Natural killer cell treated with Interleukin-12 subunit alpha and Interleukin-12 subunit beta and Interleukin-15 and Interleukin-18, amount 100 ng/mL, for 72 hours (primary cell): ENCODE measurements around the gene NPHS1. TPM values are rescaled to one million over a fixed set of nuclear protein-coding genes. Genes with fewer than 3 reads are reported as not detected.
A peak's percentile ranks its signal among the peaks of the same experiment; 100 is the strongest.
"Not testable (repeated sequence)": the region's sequence is repeated elsewhere in the genome, so short reads cannot be mapped to it uniquely, and the experiment has no call there.

Source experiments
- ATAC-seq, 2 donors: fragments of 150-1000 bp; cut with Tn5 transposase in 1 of 2; sonication (Bioruptor Pico), chemical (Tn5 transposase) in 1 of 2; 2 replicates each; pipeline ENCODE4 v1.10.0; 2021
- DNase-seq: peaks from one replicate; pipeline ENCODE4 v3.0.0; 2022; ENCODE audit warnings: low spot score
- H3K27ac Mint-ChIP-seq, 2 donors: 1 replicate in 1 of 2; 2 replicates in 1 of 2; pipeline ENCODE4 v1.8.0; 2022; ENCODE audit warnings: mixed read lengths in 2 of 2, mild to moderate bottlenecking in 1 of 2, moderate library complexity in 1 of 2
- H3K27me3 Mint-ChIP-seq, 2 donors: 1 replicate in 1 of 2; 2 replicates in 1 of 2; pipeline ENCODE4 v1.8.0; 2022; ENCODE audit warnings: mixed read lengths in 2 of 2
- H3K36me3 Mint-ChIP-seq: one replicate; pipeline ENCODE4 v1.8.0; 2022; ENCODE audit warnings: mixed read lengths
- H3K4me1 Mint-ChIP-seq, 2 donors: 1 replicate in 1 of 2; 2 replicates in 1 of 2; pipeline ENCODE4 v1.8.0; 2022; ENCODE audit warnings: low read depth in 2 of 2, mixed read lengths in 2 of 2, mild to moderate bottlenecking in 1 of 2
- H3K4me3 Mint-ChIP-seq: one replicate; pipeline ENCODE4 v1.8.0; 2022; ENCODE audit warnings: mixed read lengths
- H3K9me3 Mint-ChIP-seq: 2 replicates; pipeline ENCODE4 v1.8.0; 2022; ENCODE audit warnings: mixed read lengths
- total RNA-seq, 2 donors: library from RNA; stranded (reverse); gene quantifications; one replicate each; pipeline ENCODE4 v1.2.3, GENCODE V29; 2022

Gene NPHS1, protein sequence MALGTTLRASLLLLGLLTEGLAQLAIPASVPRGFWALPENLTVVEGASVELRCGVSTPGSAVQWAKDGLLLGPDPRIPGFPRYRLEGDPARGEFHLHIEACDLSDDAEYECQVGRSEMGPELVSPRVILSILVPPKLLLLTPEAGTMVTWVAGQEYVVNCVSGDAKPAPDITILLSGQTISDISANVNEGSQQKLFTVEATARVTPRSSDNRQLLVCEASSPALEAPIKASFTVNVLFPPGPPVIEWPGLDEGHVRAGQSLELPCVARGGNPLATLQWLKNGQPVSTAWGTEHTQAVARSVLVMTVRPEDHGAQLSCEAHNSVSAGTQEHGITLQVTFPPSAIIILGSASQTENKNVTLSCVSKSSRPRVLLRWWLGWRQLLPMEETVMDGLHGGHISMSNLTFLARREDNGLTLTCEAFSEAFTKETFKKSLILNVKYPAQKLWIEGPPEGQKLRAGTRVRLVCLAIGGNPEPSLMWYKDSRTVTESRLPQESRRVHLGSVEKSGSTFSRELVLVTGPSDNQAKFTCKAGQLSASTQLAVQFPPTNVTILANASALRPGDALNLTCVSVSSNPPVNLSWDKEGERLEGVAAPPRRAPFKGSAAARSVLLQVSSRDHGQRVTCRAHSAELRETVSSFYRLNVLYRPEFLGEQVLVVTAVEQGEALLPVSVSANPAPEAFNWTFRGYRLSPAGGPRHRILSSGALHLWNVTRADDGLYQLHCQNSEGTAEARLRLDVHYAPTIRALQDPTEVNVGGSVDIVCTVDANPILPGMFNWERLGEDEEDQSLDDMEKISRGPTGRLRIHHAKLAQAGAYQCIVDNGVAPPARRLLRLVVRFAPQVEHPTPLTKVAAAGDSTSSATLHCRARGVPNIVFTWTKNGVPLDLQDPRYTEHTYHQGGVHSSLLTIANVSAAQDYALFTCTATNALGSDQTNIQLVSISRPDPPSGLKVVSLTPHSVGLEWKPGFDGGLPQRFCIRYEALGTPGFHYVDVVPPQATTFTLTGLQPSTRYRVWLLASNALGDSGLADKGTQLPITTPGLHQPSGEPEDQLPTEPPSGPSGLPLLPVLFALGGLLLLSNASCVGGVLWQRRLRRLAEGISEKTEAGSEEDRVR (N-terminal part only)
- not detected for total RNA-seq

DNA sequence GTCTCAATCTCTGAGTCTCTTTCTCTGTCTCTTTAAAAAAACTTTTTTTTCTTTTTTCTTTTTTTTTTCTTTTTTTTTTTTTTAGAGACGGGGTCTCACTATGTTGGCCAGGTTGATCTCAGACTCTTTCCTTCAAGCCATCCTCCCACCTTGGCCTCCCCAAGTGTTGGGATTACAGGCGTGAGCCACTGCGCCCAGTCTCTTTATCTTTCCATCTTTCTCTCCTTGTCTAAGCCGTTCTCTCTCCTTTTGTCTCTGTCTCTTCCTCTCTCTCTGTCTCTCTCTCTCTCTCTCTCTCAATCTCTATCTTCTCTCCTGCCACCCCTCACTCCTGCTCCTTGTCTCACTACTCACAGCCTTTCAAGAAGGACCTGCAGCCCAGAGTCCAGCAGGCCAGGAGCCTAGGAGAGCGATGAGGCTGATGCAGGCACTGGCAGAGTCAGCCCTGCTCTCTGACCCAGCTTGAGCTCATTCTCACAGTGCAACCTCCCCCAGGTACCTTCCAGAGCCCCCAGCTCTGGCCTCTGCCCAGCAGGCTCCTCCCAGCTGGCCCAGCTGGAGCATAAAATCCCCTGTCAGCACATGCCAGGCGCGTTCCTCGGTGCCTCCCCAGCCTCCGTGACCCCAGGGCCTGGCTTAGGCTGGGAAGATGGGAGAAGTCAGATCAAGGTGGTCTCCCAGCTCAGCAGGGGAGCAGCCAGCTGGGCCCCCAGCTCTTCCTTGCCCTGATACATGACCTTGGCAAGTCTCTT lies at the start of gene NPHS1:
TSS of gene NPHS1 (minus strand) at position 476 of the 752 bp plus-strand sequence. CDS start 667 bp downstream, outside the sequence.
- H3K27me3 Mint-ChIP-seq: peaks cover 39 to 47% of the 10 kb centered on the region in 2 donors
- peaks cover 0 to 5% of the 10 kb centered on the region in 2 donors for H3K4me1 Mint-ChIP-seq
- H3K27ac Mint-ChIP-seq: no peak within 1 kb of the TSS

DNA sequence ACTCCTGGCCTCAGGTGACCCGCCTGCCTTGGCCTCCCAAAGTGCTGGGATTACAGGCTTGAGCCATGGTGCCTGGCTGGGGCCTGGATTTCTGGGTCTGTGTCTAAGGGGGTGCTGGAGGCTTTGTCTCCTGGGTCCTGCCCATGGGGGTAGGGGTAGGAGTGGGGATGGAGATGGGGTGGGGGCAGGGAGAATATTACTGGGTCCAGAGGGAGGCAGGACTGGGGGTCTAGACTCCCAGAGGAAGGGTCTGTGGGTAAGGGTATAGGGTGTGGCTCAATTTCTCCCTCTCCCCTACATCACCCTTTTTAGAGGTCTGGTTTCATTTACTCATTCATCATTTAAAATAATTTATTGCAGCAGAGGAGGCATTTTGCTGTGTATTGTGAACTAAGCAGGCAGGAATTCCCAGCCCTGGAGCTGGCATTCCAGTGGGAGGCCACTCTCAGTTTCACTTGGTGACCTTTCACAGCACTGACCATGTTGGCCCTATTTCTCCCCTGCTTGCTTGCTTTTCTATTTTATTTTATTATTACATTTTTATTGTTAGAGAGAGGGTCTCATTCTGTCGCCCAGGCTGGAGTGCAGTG lies 48.8 kb upstream of the NPHS1 start:
- no peaks in the 10 kb centered on the region for H3K27me3 Mint-ChIP-seq
- DNase-seq (no peak), ATAC-seq (no peak)
- no peaks in the 10 kb centered on the region for H3K9me3 Mint-ChIP-seq
- no peaks in the 10 kb centered on the region for H3K36me3 Mint-ChIP-seq
- H3K4me3 Mint-ChIP-seq: peak overlapping the region; percentile 94
- H3K27ac Mint-ChIP-seq: peak overlapping the region; percentile 86 to 100
- H3K4me1 Mint-ChIP-seq: peaks cover 45 to 47% of the 10 kb centered on the region in 2 donors

More for the DNA sequence above, at the start of gene NPHS1:
- no peak for ATAC-seq
- Mint-ChIP-seq H3K36me3 (no peaks in the 10 kb centered on the region), H3K9me3 (no peaks in the 10 kb centered on the region), H3K4me3 (no peak within 1 kb of the TSS)
- DNase-seq: peak; percentile 54

DNA sequence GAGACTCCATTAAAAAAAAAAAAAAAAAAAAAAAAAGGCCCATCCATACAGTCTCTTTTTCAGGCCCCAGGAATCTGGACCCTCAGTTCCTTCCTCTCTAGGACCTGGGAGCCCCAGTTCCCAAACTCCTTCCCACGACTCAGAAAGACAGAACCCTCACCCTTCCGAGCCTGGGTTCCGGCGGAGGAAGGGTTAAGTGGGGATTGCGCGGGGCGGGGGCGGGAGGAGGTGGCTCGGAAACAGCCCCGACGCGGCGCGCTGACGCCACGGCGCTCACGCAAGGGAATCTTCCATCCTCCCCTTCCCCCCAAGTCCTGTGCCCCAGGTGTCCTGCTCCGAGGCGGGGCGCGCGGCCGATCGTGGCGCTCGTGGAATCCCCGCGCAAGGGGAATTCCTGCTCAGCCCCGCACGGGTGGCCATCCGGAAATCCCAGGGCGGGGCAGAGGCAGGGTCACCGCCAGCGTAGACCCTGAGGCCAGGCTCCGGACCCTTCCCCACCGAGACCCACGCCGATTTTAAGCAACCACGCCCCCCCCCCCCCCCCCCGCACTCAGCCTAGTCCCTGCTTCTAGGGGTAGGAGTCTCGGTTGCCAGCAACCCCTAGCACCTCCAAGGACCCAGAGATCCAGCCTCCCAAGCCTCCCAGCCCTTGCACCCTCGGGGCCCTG lies 47.4 kb upstream of the NPHS1 start:
- Mint-ChIP-seq H3K4me1 (peaks cover 40 to 44% of the 10 kb centered on the region in 2 donors), H3K27ac (peak overlapping the region; percentile 86 to 100), H3K4me3 (peak overlapping the region; percentile 94), H3K36me3 (peaks cover 6% of the 10 kb centered on the region), H3K9me3 (no peaks in the 10 kb centered on the region), H3K27me3 (no peaks in the 10 kb centered on the region)
- peak; percentile 91 for DNase-seq
- peak; percentile 70 to 77 for ATAC-seq

DNA sequence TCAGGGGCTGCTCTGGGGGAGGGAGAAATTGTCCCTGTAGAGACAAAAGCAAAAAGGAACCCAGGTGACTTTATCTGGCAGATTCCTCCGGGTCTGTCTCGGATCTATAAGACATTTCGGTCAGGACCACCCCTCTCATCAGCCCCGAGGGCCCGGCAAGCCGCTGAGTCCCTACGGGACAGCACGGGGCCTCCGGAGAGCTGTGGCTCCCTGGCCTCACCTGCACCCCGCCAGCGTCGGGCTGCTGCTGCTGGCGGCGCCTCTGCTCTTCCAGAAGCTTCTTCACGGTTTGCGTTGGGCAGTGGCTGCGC lies 46.1 kb upstream of the NPHS1 start:
- Mint-ChIP-seq H3K9me3 (no peaks in the 10 kb centered on the region), H3K36me3 (peaks cover 6% of the 10 kb centered on the region), H3K4me1 (peaks cover 28 to 33% of the 10 kb centered on the region in 2 donors)

DNA sequence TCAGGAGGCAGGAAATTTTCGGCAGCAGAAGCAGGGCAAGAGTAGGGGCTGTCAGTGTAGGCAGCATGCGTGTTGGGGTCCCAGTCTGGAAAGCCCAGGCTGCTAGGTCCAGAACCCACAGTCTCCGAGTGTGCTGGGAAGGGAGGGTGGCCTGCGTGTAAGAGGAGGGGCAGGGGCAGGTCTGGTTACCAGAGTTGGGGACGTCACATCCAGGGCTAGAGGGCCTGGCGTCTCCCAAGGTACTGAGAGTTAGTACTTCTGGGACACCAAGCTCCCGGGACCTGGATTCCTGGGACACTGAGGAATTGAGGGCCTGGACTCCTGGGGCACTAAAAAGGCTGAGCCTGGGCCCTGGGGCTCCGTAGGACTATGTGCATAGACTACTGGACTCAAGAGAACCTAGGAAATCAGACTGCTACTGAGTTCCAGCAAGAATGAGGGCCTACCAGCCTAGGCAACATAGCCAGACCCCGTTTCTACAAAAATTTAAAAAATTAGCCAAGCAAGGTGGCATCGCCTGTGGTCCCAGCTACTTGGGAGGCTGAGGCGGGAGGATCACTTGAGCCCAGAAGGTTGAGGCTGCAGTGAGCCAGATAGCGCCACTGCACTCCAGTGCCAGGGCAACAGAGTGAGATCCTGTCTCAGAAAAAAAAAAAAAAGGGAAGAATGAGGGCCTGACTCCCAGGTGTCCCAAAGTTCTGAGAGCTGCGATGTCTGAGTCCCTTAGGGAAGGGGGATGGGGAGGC lies 45.6 kb upstream of the NPHS1 start:
- Mint-ChIP-seq H3K27ac (peak overlapping the region; percentile 86 to 100), H3K27me3 (no peaks in the 10 kb centered on the region), H3K4me3 (peak overlapping the region; percentile 94), H3K36me3 (peaks cover 6% of the 10 kb centered on the region), H3K9me3 (no peaks in the 10 kb centered on the region), H3K4me1 (peaks cover 22 to 27% of the 10 kb centered on the region in 2 donors)
- DNase-seq (peak; percentile 56), ATAC-seq (no peak)

More for the DNA sequence above, 46.1 kb upstream of the NPHS1 start:
- DNase-seq: peak; percentile 62
- ATAC-seq: no peak
- Mint-ChIP-seq H3K27me3 (no peaks in the 10 kb centered on the region), H3K27ac (peak overlapping the region; percentile 86 to 100), H3K4me3 (peak overlapping the region; percentile 94)

DNA sequence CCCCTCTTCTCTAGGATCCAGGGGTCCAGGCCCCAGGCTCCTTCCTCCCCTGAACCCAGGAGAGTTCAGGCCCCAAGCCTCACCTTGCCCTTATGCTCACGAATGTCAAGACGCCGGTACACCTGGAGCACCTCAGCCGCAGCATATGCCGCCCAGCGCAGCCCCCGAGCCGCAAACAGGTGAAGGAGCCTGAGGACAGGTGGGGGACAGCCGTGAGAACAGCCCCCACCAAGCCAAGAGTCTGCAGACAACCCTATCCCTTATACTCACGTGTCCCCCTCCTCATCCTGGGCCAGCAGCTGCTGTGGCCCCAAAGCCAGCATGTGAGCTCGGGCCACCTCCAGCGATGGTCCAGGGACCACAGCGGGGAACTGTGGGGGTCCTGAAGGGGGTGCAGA lies 44.3 kb upstream of the NPHS1 start:
- peaks cover 12% of the 10 kb centered on the region for H3K36me3 Mint-ChIP-seq
- no peak overlapping the region for H3K27ac Mint-ChIP-seq
- peak; percentile 35 for DNase-seq
- no peaks in the 10 kb centered on the region for H3K9me3 Mint-ChIP-seq
- H3K4me1 Mint-ChIP-seq: peaks cover 15 to 20% of the 10 kb centered on the region in 2 donors
- no peak for ATAC-seq
- no peaks in the 10 kb centered on the region for H3K27me3 Mint-ChIP-seq
- no peak overlapping the region for H3K4me3 Mint-ChIP-seq

DNA sequence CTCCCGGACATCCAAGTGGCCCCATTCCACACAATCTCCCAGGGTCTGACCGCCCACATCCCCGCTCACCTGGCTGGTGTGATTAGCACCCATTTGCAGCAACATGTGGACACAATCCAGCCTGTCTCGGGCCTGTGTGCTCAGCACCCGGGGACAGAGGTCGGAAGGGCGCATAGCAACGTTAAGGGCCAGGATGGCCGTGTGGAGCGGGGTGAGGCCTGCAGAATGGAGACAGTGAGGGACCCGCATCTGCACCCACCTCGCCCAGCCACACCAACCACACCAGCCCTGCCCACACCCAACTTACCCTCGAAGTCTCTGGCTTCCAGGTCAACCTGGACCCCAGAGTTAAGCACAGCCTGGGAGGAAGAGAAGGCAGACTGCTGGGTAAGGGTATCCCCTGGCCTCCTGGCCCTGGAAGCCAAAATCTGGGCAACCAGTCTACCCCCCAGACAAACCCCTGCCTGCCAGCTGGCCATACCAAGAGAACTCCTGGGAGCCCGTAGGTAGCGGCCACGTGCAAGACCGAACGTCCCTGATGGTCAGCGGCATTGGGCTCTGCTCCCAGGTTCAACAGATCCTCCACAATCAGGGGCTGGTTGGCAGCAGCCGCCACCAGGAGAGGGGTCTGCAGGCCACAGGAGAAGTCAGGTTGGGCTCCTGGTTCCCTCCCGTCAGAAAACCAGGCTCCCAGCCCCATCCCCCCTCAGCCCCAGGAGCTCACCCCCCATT lies 43.8 kb upstream of the NPHS1 start:
- peak; percentile 38 for DNase-seq
- H3K36me3 Mint-ChIP-seq: peaks cover 12% of the 10 kb centered on the region
- H3K4me3 Mint-ChIP-seq: no peak overlapping the region
- H3K4me1 Mint-ChIP-seq: peaks cover 13 to 19% of the 10 kb centered on the region in 2 donors
- no peak for ATAC-seq
- H3K27me3 Mint-ChIP-seq: no peaks in the 10 kb centered on the region
- peak overlapping the region in 1 of 2 donors; percentile 53 for H3K27ac Mint-ChIP-seq
- no peaks in the 10 kb centered on the region for H3K9me3 Mint-ChIP-seq

DNA sequence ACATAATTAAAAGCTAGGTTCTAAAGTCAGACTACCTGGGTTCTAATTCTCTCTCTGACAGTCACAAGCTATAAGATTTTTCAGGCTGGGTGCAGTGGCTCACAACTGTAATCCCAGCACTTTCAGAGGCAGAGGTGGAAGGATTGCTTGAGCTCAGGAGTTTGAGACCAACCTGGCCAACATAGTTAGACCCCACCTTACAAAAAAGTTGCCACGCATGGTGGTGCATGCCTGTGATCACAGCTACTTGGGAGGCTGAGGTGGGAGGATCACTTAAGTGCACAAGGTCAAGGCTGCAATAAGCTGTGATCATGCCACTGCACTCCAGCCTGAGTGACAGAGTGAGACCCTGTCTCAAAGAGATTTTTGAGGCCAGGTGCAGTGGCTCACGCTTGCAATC lies 42.0 kb upstream of the NPHS1 start:
- Mint-ChIP-seq H3K27me3 (no peaks in the 10 kb centered on the region), H3K9me3 (no peaks in the 10 kb centered on the region), H3K36me3 (peaks cover 19% of the 10 kb centered on the region), H3K4me1 (peaks cover 13 to 20% of the 10 kb centered on the region in 2 donors), H3K27ac (no peak overlapping the region), H3K4me3 (no peak overlapping the region)
- DNase-seq (peak; percentile 6), ATAC-seq (no peak)

DNA sequence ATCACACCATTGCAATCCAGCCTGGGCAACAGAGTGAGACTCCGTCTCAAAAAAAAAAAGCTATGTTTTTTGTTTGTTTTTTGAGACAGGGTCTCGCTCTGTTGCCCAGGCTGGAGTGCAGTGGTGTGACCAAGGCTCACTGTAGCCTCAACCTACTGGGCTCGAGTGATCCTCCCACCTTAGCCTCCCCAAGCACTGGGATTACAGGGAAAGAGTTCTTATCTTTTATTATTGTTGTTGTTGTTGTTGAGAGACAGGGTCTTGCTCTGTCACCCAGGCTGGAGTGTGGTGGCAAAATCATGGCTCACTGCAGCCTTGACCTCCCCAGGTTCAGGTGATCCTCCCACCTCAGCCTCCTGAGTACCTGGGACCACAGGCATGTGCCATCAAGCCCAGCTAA lies 39.5 kb upstream of the NPHS1 start:
- not testable (repeated sequence) for ATAC-seq, H3K27me3 Mint-ChIP-seq, H3K27ac Mint-ChIP-seq, H3K4me3 Mint-ChIP-seq, H3K9me3 Mint-ChIP-seq, DNase-seq
- H3K36me3 Mint-ChIP-seq: peaks cover 32% of the 10 kb centered on the region
- H3K4me1 Mint-ChIP-seq: peaks cover 12 to 20% of the 10 kb centered on the region in 2 donors

DNA sequence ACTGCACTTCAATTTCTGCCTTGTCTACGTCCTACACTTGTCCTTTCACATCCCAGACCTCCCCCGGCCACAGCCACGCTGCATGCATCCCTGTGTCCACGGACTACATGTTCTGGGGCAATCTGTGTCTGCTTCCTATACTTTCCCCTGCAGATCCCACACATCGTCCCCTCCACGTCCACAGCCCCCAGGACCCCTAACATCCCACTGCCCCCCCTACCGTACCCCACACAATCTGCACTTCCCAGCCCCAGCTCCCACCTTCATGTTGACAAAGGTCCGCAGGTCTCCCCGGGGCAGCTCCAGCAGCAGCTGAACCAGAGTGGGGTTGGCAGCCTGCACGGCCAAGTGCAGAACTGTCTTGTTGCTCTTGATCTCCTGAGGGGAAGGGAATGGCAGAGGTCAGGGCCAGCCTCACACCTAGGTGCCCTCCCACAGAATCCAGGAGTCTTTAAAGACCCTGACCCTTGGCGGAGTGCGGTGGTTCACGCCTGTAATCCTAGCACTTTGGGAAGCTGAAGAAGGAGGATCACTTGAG lies 37.9 kb upstream of the NPHS1 start:
- Mint-ChIP-seq H3K9me3 (no peaks in the 10 kb centered on the region), H3K27me3 (no peaks in the 10 kb centered on the region), H3K36me3 (peaks cover 26% of the 10 kb centered on the region), H3K4me3 (no peak overlapping the region), H3K27ac (no peak overlapping the region), H3K4me1 (peaks cover 12 to 20% of the 10 kb centered on the region in 2 donors)
- DNase-seq (no peak), ATAC-seq (peak in 1 of 2 donors; percentile 15)

DNA sequence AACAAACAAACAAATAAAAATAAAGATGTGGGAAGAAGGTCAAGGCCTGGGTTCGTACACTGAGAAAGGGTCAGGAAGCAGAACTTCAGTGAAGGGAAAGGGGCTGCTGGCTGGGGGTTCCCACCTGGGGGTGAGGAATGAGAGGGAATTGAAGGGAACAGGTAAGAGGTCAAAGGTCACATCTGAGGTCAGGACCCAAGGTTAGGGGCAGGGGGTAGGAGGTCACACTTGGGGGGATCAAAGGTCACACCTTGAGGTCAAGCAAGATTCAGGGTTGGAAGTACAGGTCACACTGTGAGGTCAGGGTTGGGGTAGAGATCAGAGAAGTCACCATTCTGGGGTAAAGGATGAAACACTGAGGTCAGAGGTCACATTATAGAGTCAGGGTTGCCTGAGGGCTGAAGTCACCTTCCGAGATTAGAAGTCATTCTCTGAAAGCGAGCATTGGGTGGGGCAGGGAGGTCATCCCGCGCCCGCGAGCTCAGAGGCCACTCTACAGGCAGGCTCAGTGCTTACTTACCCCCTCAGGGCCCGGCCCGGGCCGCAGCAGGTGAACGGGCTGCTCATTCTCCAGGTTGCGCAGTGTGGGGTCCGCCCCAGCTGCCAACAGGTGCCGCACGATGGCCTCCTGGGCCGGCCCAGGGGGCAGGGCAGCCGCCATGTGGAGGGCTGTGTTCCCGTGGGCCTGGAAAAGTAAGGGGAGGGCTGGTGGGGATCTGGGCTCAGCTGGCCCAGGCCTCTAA lies 37.2 kb upstream of the NPHS1 start:
- no peaks in the 10 kb centered on the region for H3K27me3 Mint-ChIP-seq
- H3K27ac Mint-ChIP-seq: no peak overlapping the region
- H3K36me3 Mint-ChIP-seq: peaks cover 26% of the 10 kb centered on the region
- H3K9me3 Mint-ChIP-seq: no peaks in the 10 kb centered on the region
- no peak for DNase-seq
- peak in 1 of 2 donors; percentile 52 for ATAC-seq
- no peak overlapping the region for H3K4me3 Mint-ChIP-seq
- peaks cover 12 to 20% of the 10 kb centered on the region in 2 donors for H3K4me1 Mint-ChIP-seq
